A172 (cell line): ENCODE results near the gene CCDC148. TPM values are rescaled to one million over a fixed set of nuclear protein-coding genes. Genes with fewer than 3 reads are reported as not detected.

Source experiments
- DNase-seq: peaks from one replicate; pipeline ENCODE4 v3.0.0-alpha.2; 2015; ENCODE audit warnings: low spot score
- total RNA-seq: library from RNA; depleted of rRNA; stranded (reverse); fragments of >200 nt; shearing (Covaris generic); gene quantifications from 2 replicates; pipeline ENCODE4 v1.2.3, GENCODE V29; 2014; rRNA removed

CCDC148 gene
- total RNA-seq, 1 experiment from 2014 or later = 0.90 TPM

GRCh38 chr2:158125756-158126498 lies 330.6 kb downstream of the CCDC148 start:
- no peak for DNase-seq

- DNase-seq = no peak
Measured at GRCh38 chr2:158124896-158125295, 331.7 kb downstream of the CCDC148 start.

Other genes with a start within 250 kb of the CCDC148 start
- 39.6 and 52.6 TPM in 2 replicates for gene PKP4, start 199 bp upstream of the CCDC148 start, total RNA-seq